NCI-H524 (cell line): ENCODE data around the gene OR5D13.

Experiments used
- DNase-seq, 2 experiments: peaks; one replicate each; lab custom pipeline; 2025; lab: John Stamatoyannopoulos, UW

Gene OR5D13

DNA sequence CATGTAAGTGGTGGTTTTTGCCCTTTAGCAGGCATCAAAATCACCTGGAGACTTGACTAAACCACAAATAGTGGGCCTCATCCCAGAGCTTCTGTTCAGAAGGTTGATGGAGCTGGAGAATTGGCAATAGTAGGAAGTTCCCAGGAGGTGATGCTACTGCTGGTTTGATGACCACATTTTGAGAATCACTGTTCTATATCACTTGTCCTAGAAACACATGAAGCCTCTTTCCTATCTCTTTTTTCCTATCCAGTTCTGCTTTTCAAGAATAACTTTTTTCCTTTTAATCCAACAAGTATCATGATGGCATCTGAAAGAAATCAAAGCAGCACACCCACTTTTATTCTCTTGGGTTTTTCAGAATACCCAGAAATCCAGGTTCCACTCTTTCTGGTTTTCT is at the start of gene OR5D13:
Gene OR5D13, plus strand, starts transcription at position 301 of the 400 bp plus-strand sequence. Its CDS starts 0 bp downstream, at position 301.
- DNase-seq, result no peak

DNA sequence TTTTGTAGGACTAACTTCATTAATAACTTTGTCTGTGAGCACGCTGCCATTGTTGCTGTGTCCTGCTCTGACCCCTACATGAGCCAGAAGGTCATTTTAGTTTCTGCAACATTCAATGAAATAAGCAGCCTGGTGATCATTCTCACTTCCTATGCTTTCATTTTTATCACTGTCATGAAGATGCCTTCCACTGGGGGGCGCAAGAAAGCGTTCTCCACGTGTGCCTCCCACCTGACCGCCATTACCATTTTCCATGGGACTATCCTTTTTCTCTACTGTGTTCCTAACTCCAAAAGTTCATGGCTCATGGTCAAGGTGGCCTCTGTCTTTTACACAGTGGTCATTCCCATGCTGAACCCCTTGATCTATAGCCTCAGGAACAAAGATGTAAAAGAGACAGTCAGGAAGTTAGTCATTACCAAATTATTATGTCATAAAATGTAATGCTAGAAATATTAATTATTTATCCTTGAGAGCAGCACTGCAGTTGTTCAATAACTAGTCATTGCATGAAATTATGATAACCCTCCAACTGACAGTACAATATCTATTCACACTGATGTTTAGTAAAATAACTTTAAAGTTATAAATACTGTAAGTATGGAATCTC is 46.4 kb upstream of the OR5D13 start:
- DNase-seq, result no peak

DNA sequence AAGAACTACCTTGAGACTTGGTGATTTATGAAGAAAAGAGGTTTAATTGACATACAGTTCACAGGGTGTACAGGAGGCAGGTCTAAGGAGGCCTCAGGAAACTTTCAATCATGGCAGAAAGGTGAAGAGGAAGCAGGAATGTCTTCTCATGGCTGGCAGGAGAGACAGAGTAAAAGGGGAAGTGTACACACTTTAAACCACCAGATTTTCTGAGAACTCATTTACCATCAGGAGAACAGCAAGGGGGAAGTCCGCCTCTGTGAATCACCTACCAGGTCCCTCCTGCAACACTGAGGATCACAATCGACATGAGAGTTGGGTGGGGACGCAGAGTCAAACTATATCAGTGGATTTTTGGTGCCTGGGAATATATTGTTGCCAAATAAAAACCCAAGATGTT is 40.3 kb upstream of the OR5D13 start:
- no peak for DNase-seq

GRCh38 chr11:55791606-55792005 is 18.4 kb downstream of the OR5D13 start:
- DNase-seq, result no peak

DNA sequence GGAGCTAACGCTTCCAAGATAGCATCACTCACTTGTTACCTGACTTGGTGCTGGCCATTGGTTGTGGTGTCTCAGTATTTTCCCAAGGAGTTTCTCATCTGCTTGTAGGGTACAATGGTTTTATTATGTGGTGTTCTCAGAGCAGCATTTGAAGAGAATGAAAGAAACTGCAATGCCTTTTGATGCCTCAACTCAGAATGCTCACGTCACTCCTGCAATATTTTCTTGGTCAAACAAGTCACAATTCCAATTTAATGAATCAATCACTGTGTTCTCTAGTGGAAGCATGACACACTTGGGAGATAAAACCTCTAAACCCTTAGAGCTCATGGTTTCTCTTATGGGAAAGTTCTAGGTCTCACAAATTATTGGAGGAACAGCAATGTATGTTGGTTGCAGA is 20.1 kb downstream of the OR5D13 start:
- no peak for DNase-seq

DNA sequence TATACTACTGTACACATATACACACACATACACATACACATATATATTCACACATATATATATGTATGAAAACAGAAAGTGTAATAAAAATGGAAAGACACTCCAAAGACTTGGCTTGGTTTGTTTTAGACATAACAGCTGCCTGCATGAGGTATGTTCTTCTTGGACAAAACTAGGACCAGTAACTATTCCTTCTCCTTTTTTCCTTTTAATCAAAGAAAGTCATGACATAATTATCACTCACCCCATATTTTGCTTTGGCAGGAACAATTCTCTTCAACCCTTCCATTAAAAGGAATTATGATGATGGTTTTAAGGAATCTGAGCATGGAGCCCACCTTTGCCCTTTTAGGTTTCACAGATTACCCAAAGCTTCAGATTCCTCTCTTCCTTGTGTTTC is 22.0 kb downstream of the OR5D13 start, which contains the start of gene OR5D14:
Gene OR5D14, plus strand, starts transcription at position 301 of the 400 bp plus-strand sequence. Its CDS starts 0 bp downstream, at position 301.
- DNase-seq, result no peak

GRCh38 chr11:55806248-55806647 is 33.0 kb downstream of the OR5D13 start:
- DNase-seq, result no peak

- no peak for DNase-seq
These were observed 37.8 kb downstream of the OR5D13 start, which contains the start of gene OR5L1 for GRCh38 chr11:55811067-55811466. TSS of gene OR5L1 (plus strand) at chr11:55811367. CDS start at chr11:55811467, 100 bp downstream.

DNA sequence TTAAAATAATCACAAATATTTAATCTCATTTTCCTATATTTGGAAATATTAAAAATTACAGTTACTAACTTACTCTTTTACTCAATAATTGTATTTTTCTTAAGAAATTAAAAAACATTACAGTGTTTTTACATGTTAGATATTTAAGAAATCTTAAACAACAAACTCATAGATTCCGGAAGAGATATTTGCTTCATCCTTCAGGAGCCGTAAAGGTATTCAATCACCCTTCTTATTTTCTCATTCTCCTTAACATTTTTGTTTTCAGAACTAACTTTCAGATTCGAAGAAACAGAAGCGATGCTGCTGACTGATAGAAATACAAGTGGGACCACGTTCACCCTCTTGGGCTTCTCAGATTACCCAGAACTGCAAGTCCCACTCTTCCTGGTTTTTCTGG is 46.1 kb downstream of the OR5D13 start, which contains the start of gene OR5D18:
Gene OR5D18, plus strand, starts transcription at position 301 of the 400 bp plus-strand sequence. Its CDS starts 0 bp downstream, at position 301.
- DNase-seq, result no peak
